HG02763 (cell line): ENCODE results near the gene BLOC1S1.

Source experiments
- ATAC-seq: cut with Tn5 transposase; IDR thresholded peaks from one replicate; pipeline ENCODE4 v1.9.1; 2021; ENCODE audit warnings: mild to moderate bottlenecking, moderate library complexity; ENCODE audit not compliant: unreplicated experiment

The BLOC1S1 gene

DNA sequence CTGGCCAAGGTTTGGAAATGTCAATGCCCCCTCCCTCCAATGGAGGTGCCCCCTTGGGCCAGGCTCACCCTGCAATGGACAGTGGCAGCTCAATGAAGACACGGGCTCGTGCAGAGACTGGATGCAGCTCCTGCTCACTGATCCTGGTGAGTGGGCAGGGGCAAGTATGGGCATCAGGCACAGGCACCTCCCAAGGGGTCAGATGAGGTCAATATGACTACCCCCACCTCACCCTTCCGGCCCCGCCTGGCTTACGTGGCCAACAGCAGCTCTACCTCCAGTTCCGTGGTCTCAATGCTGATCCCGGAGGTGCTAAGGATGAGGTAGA lies 21.7 kb upstream of the BLOC1S1 start:
- no peak for ATAC-seq

DNA sequence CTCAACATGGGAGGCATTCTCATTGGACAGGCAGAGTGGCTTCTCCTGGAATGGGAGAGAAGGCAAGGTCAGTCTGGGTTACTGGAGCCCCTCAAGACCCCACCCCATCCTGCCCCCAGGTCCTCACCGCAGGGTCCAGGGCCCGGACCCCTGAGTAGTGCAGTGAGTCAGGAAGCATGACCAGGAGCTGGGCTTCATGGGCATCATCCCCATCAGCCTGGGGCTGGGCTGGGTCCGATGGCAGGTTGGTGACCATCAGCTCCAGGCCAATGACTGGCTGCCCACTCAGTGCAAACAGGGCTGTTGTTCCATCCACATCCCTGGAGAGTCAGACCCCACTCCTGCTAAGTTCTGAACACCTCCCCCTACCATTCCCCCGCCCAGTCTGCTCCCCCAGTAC lies 21.2 kb upstream of the BLOC1S1 start:
- ATAC-seq, result no peak

DNA sequence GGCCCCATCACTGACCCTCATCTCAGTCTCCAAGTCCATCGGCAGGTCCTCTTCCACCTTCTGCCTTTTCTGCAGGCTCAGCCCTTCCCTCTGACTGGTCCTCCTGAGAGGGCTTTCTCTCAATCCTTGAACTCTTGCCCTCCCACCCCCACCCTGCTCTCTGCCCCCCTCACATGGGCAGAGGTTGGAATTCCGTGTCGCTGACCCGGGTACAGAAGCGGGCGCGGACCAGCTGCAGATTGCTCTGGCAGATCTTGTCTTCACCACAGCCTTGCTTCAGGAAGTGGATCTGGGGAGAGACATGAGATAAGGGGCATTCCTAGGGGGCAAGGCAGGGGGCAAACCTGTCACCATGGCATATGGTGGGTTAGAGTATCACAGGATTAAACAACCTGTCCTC lies 20.5 kb upstream of the BLOC1S1 start:
- no peak for ATAC-seq

DNA sequence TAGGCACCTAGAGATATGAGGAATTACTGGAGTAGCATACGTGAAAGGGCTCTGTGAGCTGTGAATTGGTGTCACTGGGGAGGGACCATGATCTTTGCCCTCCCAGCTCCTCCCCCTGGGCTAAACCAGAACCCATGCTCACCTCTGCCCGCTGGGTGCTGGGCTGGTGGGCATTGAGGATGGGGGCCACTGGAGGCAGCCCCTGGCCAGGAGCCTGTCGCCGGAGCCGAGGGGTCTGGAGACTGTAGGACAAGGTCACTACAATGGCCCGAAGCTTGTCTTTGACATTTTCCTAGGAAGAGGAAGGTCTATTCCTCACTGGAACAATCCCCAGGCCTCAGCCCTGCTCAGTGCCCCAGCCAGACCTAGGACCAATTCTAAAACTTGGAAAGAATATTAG lies 19.7 kb upstream of the BLOC1S1 start:
- ATAC-seq, result no peak

DNA sequence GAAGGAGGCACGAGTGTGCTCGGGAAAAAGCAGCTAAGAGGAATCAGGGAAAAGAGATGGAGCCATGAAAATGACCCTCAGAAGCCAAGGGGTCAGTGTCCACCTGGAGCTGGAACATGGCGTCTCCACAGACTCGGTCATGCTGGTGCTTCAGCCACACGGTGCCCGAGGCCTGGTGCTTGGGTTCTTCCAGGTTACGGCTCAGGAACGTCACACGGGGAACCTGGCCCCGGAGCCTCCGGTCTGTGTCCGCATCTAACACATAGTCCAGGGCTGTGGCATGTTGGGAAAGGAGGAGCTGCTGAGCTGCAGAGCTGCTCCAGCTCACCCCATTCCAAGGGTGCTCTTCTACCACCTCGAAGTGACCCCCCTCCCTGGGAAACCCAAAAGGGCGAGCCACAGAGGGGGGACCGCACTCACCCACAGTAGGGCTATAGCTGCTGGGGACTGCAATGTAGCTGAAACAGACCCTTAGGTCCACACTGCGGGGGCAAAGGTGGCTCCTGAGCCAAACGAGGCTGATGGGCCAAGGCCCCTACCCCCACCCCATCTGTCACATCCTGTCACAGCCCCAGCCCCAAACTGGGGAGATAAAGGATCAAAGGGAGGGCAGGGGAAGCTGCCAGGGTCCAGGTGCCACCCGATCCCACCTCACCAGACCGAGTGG lies 18.9 kb upstream of the BLOC1S1 start:
- ATAC-seq, result no peak

DNA sequence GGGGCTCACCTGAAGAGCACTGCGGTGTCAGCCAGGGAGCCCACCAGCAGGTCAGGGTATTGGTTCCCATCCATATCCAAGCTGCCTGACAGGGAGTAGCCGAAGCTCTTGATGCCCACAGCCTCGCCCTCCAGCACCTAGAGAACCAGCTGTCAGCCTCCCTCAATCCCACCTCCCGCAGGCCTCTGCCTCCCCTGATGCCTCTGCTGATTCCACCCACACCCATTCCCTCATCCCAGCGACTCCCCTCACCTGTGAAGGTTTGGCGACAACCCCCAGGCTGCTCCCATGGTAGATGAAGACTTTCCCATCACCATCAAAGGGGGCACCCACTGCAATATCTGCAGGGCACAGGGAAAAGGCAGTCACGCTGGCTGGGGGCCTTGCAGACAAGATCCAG lies 18.2 kb upstream of the BLOC1S1 start:
- no peak for ATAC-seq

GRCh38 chr12:55698241-55698955 lies 17.4 kb upstream of the BLOC1S1 start:
- ATAC-seq, result no peak

DNA sequence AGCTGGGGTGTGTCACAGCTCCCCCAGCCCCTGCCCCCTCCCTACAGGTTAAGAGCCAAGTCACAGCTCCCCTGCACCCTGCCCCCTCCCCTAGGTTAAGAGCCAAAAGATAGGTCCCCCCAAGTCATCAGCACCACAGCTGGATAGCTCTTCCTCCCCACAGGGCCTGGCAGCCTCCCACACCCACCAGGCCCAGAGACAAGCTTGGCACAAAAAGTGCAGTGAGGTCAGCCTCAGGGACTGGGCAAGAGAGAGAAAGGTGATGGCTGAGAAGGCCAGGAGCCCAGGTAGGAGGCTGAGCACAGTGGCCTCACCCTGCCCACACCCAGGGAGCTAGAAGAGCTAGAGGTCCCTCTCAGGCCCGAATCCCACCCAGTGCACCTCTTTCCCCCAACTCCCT lies 16.9 kb upstream of the BLOC1S1 start:
- no peak for ATAC-seq

GRCh38 chr12:55699471-55700055 lies 16.3 kb upstream of the BLOC1S1 start:
- ATAC-seq, result no peak

- ATAC-seq, result no peak
These were observed 15.4 kb upstream of the BLOC1S1 start for GRCh38 chr12:55700255-55701018.

DNA sequence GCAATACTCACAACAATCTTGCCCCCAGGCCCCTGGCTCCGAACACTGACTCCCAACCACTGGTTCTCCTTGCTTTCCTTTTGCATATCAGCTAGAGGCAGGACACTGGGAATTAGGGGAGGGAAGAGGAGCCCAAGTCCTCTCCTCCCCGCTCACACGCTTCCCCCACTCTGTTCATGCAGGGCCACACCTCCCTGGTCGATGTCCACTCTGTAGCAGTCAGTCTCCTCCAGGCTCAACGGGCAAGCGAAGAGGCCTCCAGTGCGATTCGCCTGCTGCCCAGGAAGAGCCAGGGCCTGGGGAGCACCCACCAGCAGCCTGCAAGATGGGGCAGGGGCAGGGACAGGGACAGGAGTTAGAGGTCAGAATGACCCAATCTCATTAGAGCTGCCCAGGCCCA lies 13.0 kb upstream of the BLOC1S1 start:
- ATAC-seq, result no peak

DNA sequence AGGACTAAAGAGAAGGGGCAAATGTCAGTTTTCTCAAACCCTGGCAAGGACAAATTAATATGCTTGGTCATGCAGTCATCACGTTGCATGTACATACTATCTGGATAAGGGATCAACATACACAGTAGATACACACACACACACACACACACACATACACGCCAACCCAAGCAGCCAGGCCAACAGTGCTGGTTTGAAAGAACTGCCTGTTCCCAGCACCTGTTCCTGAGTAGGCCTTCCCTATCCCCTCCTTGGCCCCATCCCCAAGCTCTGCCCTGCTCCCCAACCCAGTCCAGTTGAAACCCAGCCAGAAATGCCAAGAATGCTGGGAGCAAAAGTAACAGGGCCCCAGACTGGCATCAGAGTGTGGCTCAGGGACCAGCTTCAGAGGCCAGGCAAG lies 12.6 kb upstream of the BLOC1S1 start:
- no peak for ATAC-seq

GRCh38 chr12:55703901-55704761 lies 11.7 kb upstream of the BLOC1S1 start:
- ATAC-seq, result no peak

DNA sequence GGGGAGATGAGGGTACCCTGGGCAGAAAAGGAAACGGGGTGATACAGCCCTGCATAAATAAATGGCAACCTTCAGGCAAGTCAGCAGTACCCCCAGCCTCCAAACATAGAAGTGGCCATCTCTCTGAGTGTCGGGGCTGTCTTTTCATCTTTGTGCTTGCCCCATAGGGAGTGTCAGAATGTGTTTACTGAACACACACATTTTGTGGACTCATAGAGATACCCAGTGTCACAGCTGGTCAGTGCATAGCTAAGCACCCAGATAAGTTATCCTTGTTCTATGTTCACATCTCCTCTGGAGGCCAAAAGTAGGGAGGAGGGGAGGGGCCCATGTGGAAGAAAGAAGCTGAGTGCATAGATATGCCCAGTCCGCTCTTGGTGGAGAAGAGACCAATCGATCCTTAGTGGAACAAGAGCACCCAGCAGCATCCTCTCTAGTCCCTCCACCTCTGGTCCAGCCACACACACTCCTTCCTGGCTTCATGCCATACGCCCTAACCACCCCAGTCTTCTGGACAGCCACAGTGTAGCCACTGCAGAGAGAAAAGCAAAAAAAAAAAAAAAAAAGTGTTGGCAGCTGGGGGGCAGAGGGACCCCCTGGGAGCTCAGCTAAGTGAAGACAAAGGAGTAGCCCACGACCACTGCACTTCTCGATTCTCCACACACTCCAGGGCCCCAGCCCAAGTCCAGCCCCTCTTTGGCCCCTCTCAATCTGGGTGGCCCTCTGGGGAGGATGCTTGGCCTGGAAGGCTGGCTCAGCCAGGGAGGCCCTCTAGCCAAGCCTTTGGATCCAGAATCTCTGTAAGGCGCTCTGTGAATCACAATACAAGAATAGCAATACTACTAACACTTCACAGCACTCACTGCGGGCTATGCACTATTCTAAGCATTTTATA lies 10.8 kb upstream of the BLOC1S1 start:
- ATAC-seq, result no peak

- no peak for ATAC-seq
These were observed 10.0 kb upstream of the BLOC1S1 start for GRCh38 chr12:55705782-55706402.

GRCh38 chr12:55706568-55707218 lies 9.2 kb upstream of the BLOC1S1 start:
- no peak for ATAC-seq

DNA sequence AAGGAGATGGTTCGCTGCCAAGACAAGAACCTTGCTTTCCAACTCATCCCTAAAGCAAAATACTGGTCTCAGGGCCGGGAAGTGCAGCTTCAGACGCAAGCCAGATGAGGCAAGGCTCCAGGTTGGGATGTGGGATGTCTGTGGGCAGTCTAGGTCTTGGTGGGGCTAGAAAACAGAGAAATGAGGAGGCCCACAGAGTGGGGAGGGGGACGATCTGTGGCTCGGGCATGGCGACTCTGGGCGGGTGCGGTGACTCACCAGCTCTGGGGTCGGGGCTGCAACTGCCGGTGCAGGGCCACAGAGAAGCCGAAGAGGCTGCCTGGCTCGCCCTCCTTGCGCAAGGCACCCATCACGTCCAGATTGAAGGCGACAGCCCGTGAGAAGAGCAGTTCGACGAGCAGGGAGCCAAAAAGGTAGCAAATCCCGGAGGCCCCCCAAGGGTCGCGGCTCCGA lies 8.6 kb upstream of the BLOC1S1 start:
- ATAC-seq, result no peak

DNA sequence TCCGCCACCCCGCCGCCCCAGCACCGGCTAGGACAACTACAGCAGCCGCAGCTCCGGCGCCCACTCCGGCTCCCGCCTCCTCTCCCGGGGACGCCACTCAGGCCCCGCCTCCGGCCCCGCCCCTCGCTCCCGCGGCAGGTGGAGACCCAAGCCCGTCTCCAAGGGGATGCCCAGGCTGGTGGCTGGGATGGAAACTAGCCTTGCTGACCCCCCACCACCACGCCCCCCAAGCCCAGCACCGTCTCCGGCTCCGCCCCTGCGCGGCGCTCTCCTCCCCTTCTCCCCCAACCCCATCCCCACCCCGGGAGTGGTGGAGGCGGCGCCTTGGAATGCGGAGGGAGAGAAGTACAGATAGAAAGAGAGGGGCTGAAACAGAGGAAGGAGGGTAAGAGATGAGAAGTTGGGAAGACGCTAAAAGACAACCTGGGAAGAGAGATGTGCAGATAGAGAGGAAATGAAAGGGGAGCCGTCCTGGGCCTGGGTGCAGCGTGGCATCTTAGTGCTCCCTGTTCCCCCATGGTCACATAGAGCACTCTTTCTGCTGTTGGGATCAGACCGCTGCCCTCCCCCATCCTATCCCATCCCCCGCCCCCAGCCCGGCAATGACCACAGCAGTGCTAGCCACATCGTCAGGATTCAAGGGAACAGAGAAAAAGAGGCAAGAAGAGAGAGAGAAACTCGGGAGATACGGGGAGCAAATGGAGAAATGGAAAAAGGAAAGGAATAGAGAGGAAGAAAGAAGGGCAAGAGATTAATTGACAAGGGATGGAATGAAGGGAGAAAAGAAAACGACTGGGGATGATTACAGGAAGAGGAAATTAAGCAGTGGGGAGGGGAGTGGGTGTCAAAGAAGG lies 7.8 kb upstream of the BLOC1S1 start, which contains the start of gene ITGA7:
Gene ITGA7 (minus strand): TSS at position 64 of the 854 bp plus-strand sequence. CDS start 222 bp downstream, outside the sequence.
- peak; percentile 69 for ATAC-seq
